ENCODE data around the gene DPP3. TPM values are rescaled to one million over a fixed set of nuclear protein-coding genes. Genes with fewer than 3 reads are reported as not detected.

DPP3 gene
- total RNA-seq, 1 experiment from 2014 or later: 55.6 TPM

- no peak overlapping the region for H2AFZ ChIP-seq (ENCODE audit: low read depth, low read length, poor library complexity, severe bottlenecking)
- ChIA-PET POLR2A (no interaction called here), RAD21 (ENCODE audit: low non-redundant PET in 1 of 2, low total read pairs in 2 of 2, uncharacterized antibody in 2 of 2, unreplicated experiment in 2 of 2) (no interaction called here), CTCF (no interaction called here)
- H3K4me2 ChIP-seq (ENCODE audit: low read length): no peak overlapping the region
- no peaks in the 10 kb centered on the region for H3K9me2 ChIP-seq (ENCODE audit: insufficient read depth)
- H3K79me2 ChIP-seq (ENCODE audit: insufficient read depth, low read length): no peaks in the 10 kb centered on the region
- no peaks in the 10 kb centered on the region for H3K9me3 ChIP-seq (ENCODE audit: control insufficient read depth in 1 of 2, insufficient read depth in 1 of 2, low read depth in 1 of 2, low read length in 2 of 2)
- H3K4me1 ChIP-seq (ENCODE audit: control insufficient read depth in 1 of 2, insufficient read depth in 2 of 2, low read length in 2 of 2): no peaks in the 10 kb centered on the region
- H3K27me3 ChIP-seq (ENCODE audit: insufficient read depth, low read length): no peaks in the 10 kb centered on the region
- DNase-seq (ENCODE audit: low read depth, low spot score) (no peak), ATAC-seq (no peak; the same call in 1 of the 2 replicates)
- intact Hi-C loops (cut with micrococcal nuclease): no loop called here
- H4K20me1 ChIP-seq (ENCODE audit: insufficient read depth): no peaks in the 10 kb centered on the region
- TF ChIP-seq EZH2 (IDR thresholded peaks at IDR 0.05) (no peak), YY1 (IDR thresholded peaks at IDR 0.05; ENCODE audit: extremely low read depth, insufficient replicate concordance, low read depth, low read length) (no peak)
- H3K9ac ChIP-seq (ENCODE audit: low read length): no peak overlapping the region
- H3K27ac ChIP-seq (ENCODE audit: low read depth, low read length): no peak overlapping the region
- no TSS peak for BruUV-seq (replicated peaks)
- no peaks in the 10 kb centered on the region; a peak in 1 of 4 replicates for H3K36me3 ChIP-seq (ENCODE audit: control insufficient read depth in 1 of 2, insufficient read depth in 2 of 2, low read length in 2 of 2)
- H3K4me3 ChIP-seq (replicated peaks in 1 of 2; ENCODE audit: low read depth in 1 of 2, low read length in 2 of 2): no peak overlapping the region
These were observed 50.9 kb downstream of the DPP3 start for GRCh38 chr11:66530927-66531709.

GRCh38 chr11:66531841-66532240 is 51.6 kb downstream of the DPP3 start:
- ChIA-PET CTCF (no interaction called here), POLR2A (no interaction called here)
- BruUV-seq (replicated peaks): no TSS peak

More at GRCh38 chr11:66531841-66532240, 51.6 kb downstream of the DPP3 start:
- no peak overlapping the region for H2AFZ ChIP-seq (ENCODE audit: low read depth, low read length, poor library complexity, severe bottlenecking)
- no peaks in the 10 kb centered on the region for H3K4me1 ChIP-seq (ENCODE audit: control insufficient read depth in 1 of 2, insufficient read depth in 2 of 2, low read length in 2 of 2)
- H3K27ac ChIP-seq (ENCODE audit: low read depth, low read length): no peak overlapping the region
- H3K9me2 ChIP-seq (ENCODE audit: insufficient read depth): no peaks in the 10 kb centered on the region
- no peaks in the 10 kb centered on the region for H3K9me3 ChIP-seq (ENCODE audit: control insufficient read depth in 1 of 2, insufficient read depth in 1 of 2, low read depth in 1 of 2, low read length in 2 of 2)
- no peak overlapping the region for H3K9ac ChIP-seq (ENCODE audit: low read length)
- DNase-seq (ENCODE audit: low read depth, low spot score) (no peak), ATAC-seq (no peak)
- H3K27me3 ChIP-seq (ENCODE audit: insufficient read depth, low read length): no peaks in the 10 kb centered on the region
- H3K36me3 ChIP-seq (ENCODE audit: control insufficient read depth in 1 of 2, insufficient read depth in 2 of 2, low read length in 2 of 2): no peaks in the 10 kb centered on the region; a peak in 1 of 4 replicates
- H3K4me2 ChIP-seq (ENCODE audit: low read length): no peak overlapping the region
- RAD21 ChIA-PET (ENCODE audit: low non-redundant PET in 1 of 2, low total read pairs in 2 of 2, uncharacterized antibody in 2 of 2, unreplicated experiment in 2 of 2): no interaction called here
- no peaks in the 10 kb centered on the region for H4K20me1 ChIP-seq (ENCODE audit: insufficient read depth)
- no peaks in the 10 kb centered on the region for H3K79me2 ChIP-seq (ENCODE audit: insufficient read depth, low read length)
- H3K4me3 ChIP-seq (replicated peaks in 1 of 2; ENCODE audit: low read depth in 1 of 2, low read length in 2 of 2): no peak overlapping the region
- intact Hi-C loops (cut with micrococcal nuclease): no loop called here
- TF ChIP-seq FOSL1 (IDR thresholded peaks at IDR 0.05; ENCODE audit: low read depth) (no peak), YY1 (IDR thresholded peaks at IDR 0.05; ENCODE audit: extremely low read depth, insufficient replicate concordance, low read depth, low read length) (no peak), POLR2AphosphoS5 (IDR thresholded peaks at IDR 0.05; ENCODE audit: low read depth, low read length) (no peak), SIN3A (IDR thresholded peaks at IDR 0.05; ENCODE audit: low read depth) (no peak), EZH2 (IDR thresholded peaks at IDR 0.05) (no peak), REST (IDR thresholded peaks at IDR 0.05; ENCODE audit: low read depth) (no peak), ZBTB33 (IDR thresholded peaks at IDR 0.05; ENCODE audit: extremely low read depth, insufficient replicate concordance, low read length) (no peak), ELF1 (IDR thresholded peaks at IDR 0.05; ENCODE audit: borderline replicate concordance, low read depth) (no peak), ATF3 (IDR thresholded peaks at IDR 0.05) (no peak)
- TF ChIP-seq, protein P1, sequence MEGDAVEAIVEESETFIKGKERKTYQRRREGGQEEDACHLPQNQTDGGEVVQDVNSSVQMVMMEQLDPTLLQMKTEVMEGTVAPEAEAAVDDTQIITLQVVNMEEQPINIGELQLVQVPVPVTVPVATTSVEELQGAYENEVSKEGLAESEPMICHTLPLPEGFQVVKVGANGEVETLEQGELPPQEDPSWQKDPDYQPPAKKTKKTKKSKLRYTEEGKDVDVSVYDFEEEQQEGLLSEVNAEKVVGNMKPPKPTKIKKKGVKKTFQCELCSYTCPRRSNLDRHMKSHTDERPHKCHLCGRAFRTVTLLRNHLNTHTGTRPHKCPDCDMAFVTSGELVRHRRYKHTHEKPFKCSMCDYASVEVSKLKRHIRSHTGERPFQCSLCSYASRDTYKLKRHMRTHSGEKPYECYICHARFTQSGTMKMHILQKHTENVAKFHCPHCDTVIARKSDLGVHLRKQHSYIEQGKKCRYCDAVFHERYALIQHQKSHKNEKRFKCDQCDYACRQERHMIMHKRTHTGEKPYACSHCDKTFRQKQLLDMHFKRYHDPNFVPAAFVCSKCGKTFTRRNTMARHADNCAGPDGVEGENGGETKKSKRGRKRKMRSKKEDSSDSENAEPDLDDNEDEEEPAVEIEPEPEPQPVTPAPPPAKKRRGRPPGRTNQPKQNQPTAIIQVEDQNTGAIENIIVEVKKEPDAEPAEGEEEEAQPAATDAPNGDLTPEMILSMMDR (IDR thresholded peaks at IDR 0.05 in 2 of 3, conservative IDR thresholded peaks at IDR 0.05 in 1 of 3; ENCODE audit: borderline replicate concordance in 1 of 3, insufficient read depth in 1 of 3, low read depth in 2 of 3, low read length in 2 of 3): no peak
